ENCODE measurements around the gene ICA1. TPM values are rescaled to one million over a fixed set of nuclear protein-coding genes. Genes with fewer than 3 reads are reported as not detected.

The ICA1 gene
- total and polyA plus RNA-seq, 7 donors, result 4.8 to 40.7 (median 8.7) TPM

GRCh38 chr7:8228068-8228467 is 33.9 kb downstream of the ICA1 start:
- intact Hi-C loops (cut with DNase I), result no loop called here
- no peak for DNase-seq
- Histone ChIP-seq H3K27ac (no peak overlapping the region), H3K4me3 (no peak overlapping the region), H3K9me3 (no peaks in the 10 kb centered on the region), H3K36me3 (no peaks in the 10 kb centered on the region), H3K27me3 (no peaks in the 10 kb centered on the region), H3K4me1 (no peaks in the 10 kb centered on the region)
- no peak for TF ChIP-seq POLR2A (IDR thresholded peaks at IDR 0.05)
- TF ChIP-seq POLR2AphosphoS5 (IDR thresholded peaks at IDR 0.05), result no peak
- no peak for TF ChIP-seq EP300 (IDR thresholded peaks at IDR 0.05)
- TF ChIP-seq CTCF (IDR thresholded peaks at IDR 0.05), result no peak

- no peaks in the 10 kb centered on the region for H3K9me3 ChIP-seq
- no peaks in the 10 kb centered on the region for H3K36me3 ChIP-seq
- H3K27me3 ChIP-seq, result no peaks in the 10 kb centered on the region
- no peak overlapping the region for H3K27ac ChIP-seq
- WGBS, 2 donors, result 93 to 95% methylated on average over 3 of the region's 3 CpGs
- TF ChIP-seq POLR2A (IDR thresholded peaks at IDR 0.05) (no peak), EP300 (IDR thresholded peaks at IDR 0.05) (no peak), POLR2AphosphoS5 (IDR thresholded peaks at IDR 0.05) (no peak), CTCF (IDR thresholded peaks at IDR 0.05) (no peak)
- H3K4me3 ChIP-seq, result no peak overlapping the region
- intact Hi-C loops (cut with DNase I), result no loop called here
- DNase-seq, result no peak
- H3K4me1 ChIP-seq, result no peaks in the 10 kb centered on the region
These were observed 34.7 kb downstream of the ICA1 start for GRCh38 chr7:8227261-8227660.

GRCh38 chr7:8226501-8226900 is 35.5 kb downstream of the ICA1 start:
- H3K36me3 ChIP-seq, result no peaks in the 10 kb centered on the region
- WGBS, 2 donors, result 51 to 53% methylated on average over 2 of the region's 2 CpGs
- intact Hi-C loops (cut with DNase I), result no loop called here
- TF ChIP-seq POLR2AphosphoS5 (IDR thresholded peaks at IDR 0.05) (no peak), EP300 (IDR thresholded peaks at IDR 0.05) (no peak), POLR2A (IDR thresholded peaks at IDR 0.05) (no peak), CTCF (IDR thresholded peaks at IDR 0.05) (no peak)
- no peak overlapping the region for H3K27ac ChIP-seq
- H3K4me1 ChIP-seq, result no peaks in the 10 kb centered on the region
- no peaks in the 10 kb centered on the region for H3K9me3 ChIP-seq
- H3K4me3 ChIP-seq, result no peak overlapping the region
- no peaks in the 10 kb centered on the region for H3K27me3 ChIP-seq
- DNase-seq, result no peak

GRCh38 chr7:8221567-8221966 is 40.4 kb downstream of the ICA1 start:
- intact Hi-C loops (cut with DNase I), result no loop called here
- peaks cover 0 to 5% (median 0%) of the 10 kb centered on the region in 4 donors for H3K4me1 ChIP-seq
- no peaks in the 10 kb centered on the region for H3K36me3 ChIP-seq
- TF ChIP-seq EP300 (IDR thresholded peaks at IDR 0.05) (no peak), POLR2A (IDR thresholded peaks at IDR 0.05) (no peak), POLR2AphosphoS5 (IDR thresholded peaks at IDR 0.05) (no peak)
- no peaks in the 10 kb centered on the region for H3K9me3 ChIP-seq
- no peak overlapping the region for H3K27ac ChIP-seq
- DNase-seq, result no peak
- H3K27me3 ChIP-seq, result no peaks in the 10 kb centered on the region
- WGBS, 2 donors, result 89 to 91% methylated on average over 5 of the region's 5 CpGs
- no peak overlapping the region for H3K4me3 ChIP-seq

- H3K9me3 ChIP-seq, result no peaks in the 10 kb centered on the region
- no peaks in the 10 kb centered on the region for H3K27me3 ChIP-seq
- 94 to 96% methylated on average over 5 of the region's 5 CpGs for WGBS, 2 donors
- TF ChIP-seq POLR2A (IDR thresholded peaks at IDR 0.05) (no peak), POLR2AphosphoS5 (IDR thresholded peaks at IDR 0.05) (no peak), CTCF (IDR thresholded peaks at IDR 0.05) (no peak), EP300 (IDR thresholded peaks at IDR 0.05) (no peak)
- no peaks in the 10 kb centered on the region for H3K36me3 ChIP-seq
- H3K27ac ChIP-seq, result no peak overlapping the region
- peaks cover 0 to 5% (median 0%) of the 10 kb centered on the region in 4 donors for H3K4me1 ChIP-seq
- intact Hi-C loops (cut with DNase I), result no loop called here
- no peak overlapping the region for H3K4me3 ChIP-seq
- no peak for DNase-seq
These were observed 40.9 kb downstream of the ICA1 start for GRCh38 chr7:8221101-8221495.

Measured in sigmoid colon (tissue), 7 donors.